Breast epithelium (tissue), 4 donors: ENCODE measurements around the gene MYO1H. TPM values are rescaled to one million over a fixed set of nuclear protein-coding genes. Genes with fewer than 3 reads are reported as not detected.
"Not testable (repeated sequence)": the region's sequence is repeated elsewhere in the genome, so short reads cannot be mapped to it uniquely, and the experiment has no call there.

Experiments used
- DNase-seq, 2 donors: peaks; one replicate each; pipeline ENCODE4 v3.0.0-alpha.2; 2019; ENCODE audit warnings: low spot score in 2 of 2
- H3K27ac ChIP-seq, 2 donors: fragments of 200-600 bp; sonication (generic) in 1 of 2; one replicate each; pipeline ENCODE4 v1.5.1; 2016 to 2019; ENCODE audit warnings: mild to moderate bottlenecking in 1 of 2
- H3K27me3 ChIP-seq, 2 donors: fragments of 200-600 bp; sonication (generic) in 1 of 2; one replicate each; pipeline versions ENCODE4 v1.5.1 to v1.6.0; 2017 to 2019; ENCODE audit warnings: control low read depth in 1 of 2, mild to moderate bottlenecking in 1 of 2
- H3K36me3 ChIP-seq: fragments of 200-600 bp; one replicate; pipeline ENCODE4 v1.5.1; 2019
- H3K4me1 ChIP-seq, 2 donors: fragments of 200-600 bp; sonication (generic); one replicate each; pipeline ENCODE4 v1.5.1; 2016 to 2019; ENCODE audit warnings: control low read depth in 1 of 2
- H3K4me3 ChIP-seq, 3 donors: fragments of 200-600 bp; sonication (generic); 1 replicate in 2 of 3; 2 replicates in 1 of 3; pipeline ENCODE4 v1.5.1; 2016 to 2019; ENCODE audit warnings: mild to moderate bottlenecking in 3 of 3, moderate library complexity in 2 of 3
- H3K9me3 ChIP-seq, 2 donors: fragments of 200-600 bp; sonication (generic) in 1 of 2; one replicate each; pipeline ENCODE4 v1.5.1; 2016 to 2019; ENCODE audit warnings: control low read depth in 1 of 2
- POLR2A ChIP-seq: fragments of 450-650 bp; IDR thresholded peaks from one replicate; pipeline ENCODE4 v1.6.1; 2016; ENCODE audit warnings: antibody characterized with exemption, mild to moderate bottlenecking, moderate library complexity
- POLR2AphosphoS5 ChIP-seq, 3 donors: sonication (generic); formaldehyde crosslinking; IDR thresholded peaks; one replicate each; pipeline ENCODE4 v1.6.1; 2017; ENCODE audit warnings: antibody characterized with exemption in 3 of 3
- intact Hi-C: fragments of 100-400 bp; cut with DNase I; formaldehyde crosslinking; loops from one replicate; pipeline ENCODE4 v1.15.1; 2023; ENCODE audit warnings: low total_unique reads
- total RNA-seq, 3 donors: library from RNA; depleted of rRNA; stranded (reverse); fragments of >200 nt; gene quantifications; one replicate each; pipeline ENCODE4 v1.1.0, GENCODE V29; 2016
- TF ChIP-seq, protein P1 (sequence below), 3 donors: fragments of 450-650 bp; IDR thresholded peaks; one replicate each; pipeline ENCODE4 v1.5.1; 2016 to 2017; ENCODE audit warnings: antibody characterized with exemption in 3 of 3, mild to moderate bottlenecking in 3 of 3, moderate library complexity in 3 of 3

Gene MYO1H
- total RNA-seq, 3 donors from 2014 or later = under 0.01 to 2.0 (median 0.16) TPM

- no peak for DNase-seq
These were observed 71.3 kb downstream of the MYO1H start for GRCh38 chr12:109418848-109419480.

GRCh38 chr12:109421355-109422087 lies 73.8 kb downstream of the MYO1H start:
- no peaks in the 10 kb centered on the region for H3K4me1 ChIP-seq
- H3K27ac ChIP-seq = no peak overlapping the region
- H3K9me3 ChIP-seq = no peaks in the 10 kb centered on the region
- H3K4me3 ChIP-seq = no peak overlapping the region
- H3K36me3 ChIP-seq = no peaks in the 10 kb centered on the region
- DNase-seq = no peak
- TF ChIP-seq, protein P1, sequence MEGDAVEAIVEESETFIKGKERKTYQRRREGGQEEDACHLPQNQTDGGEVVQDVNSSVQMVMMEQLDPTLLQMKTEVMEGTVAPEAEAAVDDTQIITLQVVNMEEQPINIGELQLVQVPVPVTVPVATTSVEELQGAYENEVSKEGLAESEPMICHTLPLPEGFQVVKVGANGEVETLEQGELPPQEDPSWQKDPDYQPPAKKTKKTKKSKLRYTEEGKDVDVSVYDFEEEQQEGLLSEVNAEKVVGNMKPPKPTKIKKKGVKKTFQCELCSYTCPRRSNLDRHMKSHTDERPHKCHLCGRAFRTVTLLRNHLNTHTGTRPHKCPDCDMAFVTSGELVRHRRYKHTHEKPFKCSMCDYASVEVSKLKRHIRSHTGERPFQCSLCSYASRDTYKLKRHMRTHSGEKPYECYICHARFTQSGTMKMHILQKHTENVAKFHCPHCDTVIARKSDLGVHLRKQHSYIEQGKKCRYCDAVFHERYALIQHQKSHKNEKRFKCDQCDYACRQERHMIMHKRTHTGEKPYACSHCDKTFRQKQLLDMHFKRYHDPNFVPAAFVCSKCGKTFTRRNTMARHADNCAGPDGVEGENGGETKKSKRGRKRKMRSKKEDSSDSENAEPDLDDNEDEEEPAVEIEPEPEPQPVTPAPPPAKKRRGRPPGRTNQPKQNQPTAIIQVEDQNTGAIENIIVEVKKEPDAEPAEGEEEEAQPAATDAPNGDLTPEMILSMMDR (IDR thresholded peaks at IDR 0.05) = no peak
- no peaks in the 10 kb centered on the region for H3K27me3 ChIP-seq
- intact Hi-C loops = no loop called here

More at GRCh38 chr12:109418848-109419480, 71.3 kb downstream of the MYO1H start:
- H3K4me3 ChIP-seq = no peak overlapping the region
- H3K27ac ChIP-seq = no peak overlapping the region
- TF ChIP-seq POLR2AphosphoS5 (IDR thresholded peaks at IDR 0.05) (no peak), POLR2A (no peak)
- TF ChIP-seq, protein P1 (IDR thresholded peaks at IDR 0.05) = no peak
- H3K36me3 ChIP-seq = no peaks in the 10 kb centered on the region
- no peaks in the 10 kb centered on the region for H3K9me3 ChIP-seq
- no peaks in the 10 kb centered on the region for H3K27me3 ChIP-seq
- no peaks in the 10 kb centered on the region for H3K4me1 ChIP-seq
- intact Hi-C loops = no loop called here

DNA sequence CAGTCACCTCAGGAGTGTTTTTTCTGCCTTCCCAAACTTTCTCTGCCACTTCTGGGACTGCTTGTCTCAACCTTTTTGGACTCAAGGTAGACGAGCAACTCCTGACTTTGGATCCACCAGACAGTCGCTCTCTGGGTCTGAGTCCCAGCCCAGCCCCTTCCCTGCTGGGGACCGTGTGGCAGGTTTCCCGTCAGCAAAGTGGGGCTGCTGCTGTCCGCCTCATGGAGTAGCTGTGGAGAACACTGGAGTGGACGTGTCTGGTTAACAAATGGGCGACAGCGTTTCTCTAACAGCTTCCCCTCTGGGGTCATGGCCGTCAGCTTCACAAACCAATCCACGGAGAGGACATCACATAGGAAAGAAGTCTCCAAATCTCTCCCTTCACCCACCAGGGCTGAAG lies 74.6 kb downstream of the MYO1H start:
- Histone ChIP-seq H3K4me3 (no peak overlapping the region), H3K36me3 (no peaks in the 10 kb centered on the region), H3K27ac (no peak overlapping the region), H3K27me3 (no peaks in the 10 kb centered on the region), H3K9me3 (no peaks in the 10 kb centered on the region), H3K4me1 (no peaks in the 10 kb centered on the region)
- TF ChIP-seq POLR2AphosphoS5 (IDR thresholded peaks at IDR 0.05) (no peak), POLR2A (no peak)
- TF ChIP-seq, protein P1 (IDR thresholded peaks at IDR 0.05) = no peak
- intact Hi-C loops = no loop called here
- DNase-seq = no peak

GRCh38 chr12:109423392-109423791 lies 75.7 kb downstream of the MYO1H start:
- Histone ChIP-seq H3K36me3 (no peaks in the 10 kb centered on the region), H3K9me3 (no peaks in the 10 kb centered on the region), H3K4me3 (no peak overlapping the region), H3K27ac (no peak overlapping the region), H3K27me3 (no peaks in the 10 kb centered on the region), H3K4me1 (no peaks in the 10 kb centered on the region)
- DNase-seq = no peak
- intact Hi-C loops = no loop called here
- TF ChIP-seq, protein P1 (IDR thresholded peaks at IDR 0.05) = no peak
- TF ChIP-seq POLR2A (no peak), POLR2AphosphoS5 (IDR thresholded peaks at IDR 0.05) (no peak)

DNA sequence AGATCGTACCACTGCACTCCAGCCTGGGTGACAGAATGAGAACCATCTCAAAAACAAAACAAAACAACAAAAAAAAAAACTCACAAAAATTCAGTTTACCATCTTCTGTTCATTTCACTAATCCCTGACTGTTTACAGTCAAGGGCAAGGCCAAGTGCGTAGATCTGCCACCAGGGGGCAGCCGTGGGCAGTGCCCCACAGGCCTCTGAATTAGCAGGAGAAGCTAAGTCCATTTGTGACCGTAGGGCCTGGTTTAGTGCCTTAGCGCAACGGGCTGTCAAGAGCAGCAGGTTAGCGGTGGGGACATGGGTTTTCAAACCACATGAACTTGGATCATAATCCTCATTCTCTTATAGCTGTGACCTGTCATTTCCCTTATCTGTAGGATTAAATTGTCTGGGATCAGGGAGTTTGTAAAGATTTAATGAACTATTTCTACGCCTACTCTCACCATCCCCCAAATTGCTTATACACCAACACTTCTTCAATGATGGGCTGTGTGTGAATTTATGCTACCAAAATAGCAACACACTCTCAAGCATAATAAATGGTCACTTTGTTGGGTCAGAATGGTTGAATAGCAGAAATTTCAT lies 80.4 kb downstream of the MYO1H start:
- Histone ChIP-seq H3K27me3 (no peaks in the 10 kb centered on the region), H3K27ac (no peak overlapping the region), H3K4me3 (no peak overlapping the region), H3K4me1 (no peaks in the 10 kb centered on the region), H3K9me3 (no peaks in the 10 kb centered on the region), H3K36me3 (no peaks in the 10 kb centered on the region)
- DNase-seq = peak; percentile 72 to 78
- intact Hi-C loops = no loop called here
- peak; percentile 31 to 57 (median 52) for TF ChIP-seq POLR2AphosphoS5 (IDR thresholded peaks at IDR 0.05)
- TF ChIP-seq, protein P1 (IDR thresholded peaks at IDR 0.05) = peak; percentile 87 to 88 (median 87)
- no peak for TF ChIP-seq POLR2A

- H3K27me3 ChIP-seq, H3K4me1 ChIP-seq, H3K36me3 ChIP-seq, DNase-seq, H3K4me3 ChIP-seq, H3K9me3 ChIP-seq, intact Hi-C loops, H3K27ac ChIP-seq: not testable (repeated sequence)
These were observed 81.1 kb downstream of the MYO1H start for GRCh38 chr12:109428804-109429203.
